GM19240 (cell line): ENCODE measurements around the gene TKFC.
"Not testable (repeated sequence)": the region's sequence is repeated elsewhere in the genome, so short reads cannot be mapped to it uniquely, and the experiment has no call there.

Experiments used
- DNase-seq: peaks from one replicate; pipeline ENCODE4 v3.0.0; 2011; ENCODE audit warnings: low spot score; ENCODE audit not compliant: insufficient read length

TKFC gene

GRCh38 chr11:61368646-61369045, 35.6 kb downstream of the TKFC start:
- DNase-seq, result no peak

- no peak for DNase-seq
Measured at GRCh38 chr11:61369372-61370348, 36.6 kb downstream of the TKFC start.

- no peak for DNase-seq
Measured at GRCh38 chr11:61370349-61371005, 37.4 kb downstream of the TKFC start.

- no peak for DNase-seq
Measured at GRCh38 chr11:61372659-61373420, 39.8 kb downstream of the TKFC start.

GRCh38 chr11:61375761-61376108, 42.7 kb downstream of the TKFC start:
- DNase-seq, result no peak

- DNase-seq, result no peak
Measured at GRCh38 chr11:61377461-61378160, 44.6 kb downstream of the TKFC start.

GRCh38 chr11:61378713-61379313, 45.8 kb downstream of the TKFC start:
- DNase-seq, result no peak

GRCh38 chr11:61380884-61381283, 47.9 kb downstream of the TKFC start:
- no peak for DNase-seq

GRCh38 chr11:61383859-61384258, 50.8 kb downstream of the TKFC start:
- not testable (repeated sequence) for DNase-seq

- no peak for DNase-seq
Measured at GRCh38 chr11:61384271-61385242, 51.5 kb downstream of the TKFC start.

GRCh38 chr11:61390161-61390560, 57.1 kb downstream of the TKFC start:
- DNase-seq, result no peak

- DNase-seq, result no peak
Measured at GRCh38 chr11:61392981-61393595, 60.1 kb downstream of the TKFC start.
